Prostate gland (tissue), 2 donors: ENCODE data around the gene OXT. TPM values are rescaled to one million over a fixed set of nuclear protein-coding genes. Genes with fewer than 3 reads are reported as not detected.
A peak's percentile ranks its signal among the peaks of the same experiment; 100 is the strongest.
"Not testable (repeated sequence)": the region's sequence is repeated elsewhere in the genome, so short reads cannot be mapped to it uniquely, and the experiment has no call there.

Source experiments
- DNase-seq: peaks from one replicate; pipeline ENCODE4 v3.0.0-alpha.2; 2019; ENCODE audit warnings: low spot score
- H3K27ac ChIP-seq, 2 donors: fragments of 200-600 bp; sonication (generic); 2 replicates each; pipeline ENCODE4 v1.5.1; 2017 to 2019
- H3K27me3 ChIP-seq: fragments of 200-600 bp; sonication (generic); replicated peaks from 2 replicates; pipeline ENCODE4 v1.5.1; 2019; ENCODE audit not compliant: insufficient read depth
- H3K36me3 ChIP-seq, 2 donors: fragments of 200-600 bp; sonication (generic); 1 replicate in 1 of 2; 2 replicates in 1 of 2; pipeline versions ENCODE4 v1.5.1 to v1.8.1; 2017 to 2019
- H3K4me1 ChIP-seq: fragments of 200-600 bp; sonication (generic); replicated peaks from 2 replicates; pipeline ENCODE4 v1.5.1; 2019
- H3K4me3 ChIP-seq, 2 donors: fragments of 200-600 bp; sonication (generic); 2 replicates each; pipeline ENCODE4 v1.5.1; 2017 to 2019
- H3K9me3 ChIP-seq: fragments of 200-600 bp; sonication (generic); 2 replicates; pipeline ENCODE4 v1.5.1; 2017
- POLR2A ChIP-seq: fragments of 450-650 bp; IDR thresholded peaks from one replicate; pipeline ENCODE4 v1.6.1; 2016; ENCODE audit warnings: antibody characterized with exemption, mild to moderate bottlenecking
- POLR2AphosphoS5 ChIP-seq: sonication (generic); formaldehyde crosslinking; IDR thresholded peaks from one replicate; pipeline ENCODE4 v1.6.1; 2017; ENCODE audit warnings: antibody characterized with exemption
- WGBS: methylation state at CpG from one replicate; pipeline ENCODE4 v1.1.5; 2018; 5-methylcytosine and 5-hydroxymethylcytosine counted together
- intact Hi-C: fragments of 100-400 bp; cut with DNase I; formaldehyde crosslinking; loops from one replicate; pipeline ENCODE4 v1.14.2; 2022
- total RNA-seq, 2 donors: library from RNA; depleted of rRNA; stranded (reverse); fragments of >200 nt; gene quantifications; one replicate each; pipeline ENCODE4 v1.1.0, GENCODE V29; 2016
- TF ChIP-seq, protein P1 (sequence below), 4 experiments: fragments of 200-600 bp in 2 of 4; fragments of 450-650 bp in 2 of 4; sonication (generic) in 2 of 4; IDR thresholded peaks; 1 replicate in 3 of 4; 2 replicates in 1 of 4; pipeline ENCODE4 v1.5.1; 2016 to 2019; ENCODE audit warnings: antibody characterized with exemption in 4 of 4, mild to moderate bottlenecking in 2 of 4, moderate library complexity in 2 of 4

Gene OXT
- total RNA-seq, 2 donors from 2014 or later = 9.8 TPM; not detected in 1

DNA sequence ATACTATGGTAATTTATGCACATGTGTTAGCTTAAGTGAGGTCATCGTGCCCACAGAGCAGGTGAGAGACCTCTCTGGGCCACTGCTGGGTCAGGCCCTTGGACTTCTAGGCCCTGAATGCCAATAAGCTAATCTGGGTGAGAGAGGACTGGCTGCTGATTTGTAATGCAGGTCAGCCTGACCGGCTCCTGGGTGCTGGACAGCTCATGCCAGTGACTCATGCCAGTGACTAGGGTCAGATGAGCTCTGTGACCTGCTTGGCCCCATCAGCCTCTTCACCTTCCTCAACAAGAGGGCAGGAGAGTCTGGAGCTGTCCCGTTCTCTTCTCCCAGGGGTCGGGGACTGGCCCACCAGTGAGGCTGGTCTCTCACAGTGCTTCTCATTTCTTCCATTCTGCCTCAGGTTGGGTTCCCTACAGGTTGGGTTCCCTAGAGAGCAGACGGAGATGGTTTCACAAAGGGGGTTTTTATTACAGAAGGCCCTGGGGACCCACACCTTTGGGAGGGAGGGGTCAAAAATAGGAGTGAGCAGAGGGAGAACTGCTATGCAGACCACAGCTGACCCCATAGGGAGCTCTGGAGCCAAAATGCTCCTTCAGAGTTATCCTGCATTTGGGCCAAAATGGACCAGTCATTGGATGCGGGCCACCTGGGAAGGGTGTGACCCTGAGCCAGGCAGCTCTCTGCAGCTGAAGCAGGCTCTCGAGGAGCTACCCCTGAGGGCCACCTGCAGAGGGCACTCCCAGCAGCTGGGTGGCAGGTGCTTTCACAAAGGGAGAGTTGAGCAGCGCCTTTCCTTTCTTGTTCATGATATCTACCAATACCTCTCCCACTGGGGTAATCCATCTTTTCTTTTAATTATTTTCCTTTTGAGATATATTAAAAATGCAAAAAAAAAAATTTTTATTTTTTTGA lies 2.2 kb upstream of the OXT start:
- WGBS = 87% methylated on average over 8 of the region's 8 CpGs
- Histone ChIP-seq H3K9me3 (no peaks in the 10 kb centered on the region), H3K4me1 (no peaks in the 10 kb centered on the region), H3K27ac (no peak overlapping the region), H3K27me3 (no peaks in the 10 kb centered on the region), H3K4me3 (no peak overlapping the region), H3K36me3 (no peaks in the 10 kb centered on the region)
- DNase-seq = no peak
- TF ChIP-seq, protein P1, sequence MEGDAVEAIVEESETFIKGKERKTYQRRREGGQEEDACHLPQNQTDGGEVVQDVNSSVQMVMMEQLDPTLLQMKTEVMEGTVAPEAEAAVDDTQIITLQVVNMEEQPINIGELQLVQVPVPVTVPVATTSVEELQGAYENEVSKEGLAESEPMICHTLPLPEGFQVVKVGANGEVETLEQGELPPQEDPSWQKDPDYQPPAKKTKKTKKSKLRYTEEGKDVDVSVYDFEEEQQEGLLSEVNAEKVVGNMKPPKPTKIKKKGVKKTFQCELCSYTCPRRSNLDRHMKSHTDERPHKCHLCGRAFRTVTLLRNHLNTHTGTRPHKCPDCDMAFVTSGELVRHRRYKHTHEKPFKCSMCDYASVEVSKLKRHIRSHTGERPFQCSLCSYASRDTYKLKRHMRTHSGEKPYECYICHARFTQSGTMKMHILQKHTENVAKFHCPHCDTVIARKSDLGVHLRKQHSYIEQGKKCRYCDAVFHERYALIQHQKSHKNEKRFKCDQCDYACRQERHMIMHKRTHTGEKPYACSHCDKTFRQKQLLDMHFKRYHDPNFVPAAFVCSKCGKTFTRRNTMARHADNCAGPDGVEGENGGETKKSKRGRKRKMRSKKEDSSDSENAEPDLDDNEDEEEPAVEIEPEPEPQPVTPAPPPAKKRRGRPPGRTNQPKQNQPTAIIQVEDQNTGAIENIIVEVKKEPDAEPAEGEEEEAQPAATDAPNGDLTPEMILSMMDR (IDR thresholded peaks at IDR 0.05) = no peak
- TF ChIP-seq POLR2A (no peak), POLR2AphosphoS5 (no peak)
- intact Hi-C loops = no loop called here

DNA sequence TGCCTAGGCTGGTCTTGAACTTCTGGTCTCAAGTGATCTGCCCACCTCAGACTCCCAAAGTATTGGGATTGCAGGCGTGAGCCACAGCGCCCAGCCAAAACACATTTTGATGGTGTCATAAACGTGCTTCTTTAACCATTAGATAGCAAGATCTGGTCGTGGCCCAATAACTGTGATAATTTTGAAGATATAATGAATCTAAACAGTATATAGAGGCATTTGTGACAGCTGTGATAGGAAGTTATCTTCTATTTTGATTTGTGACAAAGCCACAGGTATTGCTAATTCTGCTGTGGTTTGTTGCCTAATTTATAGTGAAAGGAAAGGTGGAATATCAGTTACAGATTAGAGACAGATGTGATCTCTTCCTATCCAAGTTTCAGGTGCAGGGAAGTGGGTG lies 695 bp upstream of the OXT start:
- WGBS = 98% methylated on average over 4 of the region's 4 CpGs
- DNase-seq = no peak
- Histone ChIP-seq H3K4me3 (no peak overlapping the region), H3K27me3 (no peaks in the 10 kb centered on the region), H3K9me3 (no peaks in the 10 kb centered on the region), H3K27ac (no peak overlapping the region), H3K4me1 (no peaks in the 10 kb centered on the region), H3K36me3 (no peaks in the 10 kb centered on the region)
- intact Hi-C loops = no loop called here
- no peak for TF ChIP-seq POLR2A
- TF ChIP-seq, protein P1 (IDR thresholded peaks at IDR 0.05) = no peak
- TF ChIP-seq POLR2AphosphoS5 = no peak

DNA sequence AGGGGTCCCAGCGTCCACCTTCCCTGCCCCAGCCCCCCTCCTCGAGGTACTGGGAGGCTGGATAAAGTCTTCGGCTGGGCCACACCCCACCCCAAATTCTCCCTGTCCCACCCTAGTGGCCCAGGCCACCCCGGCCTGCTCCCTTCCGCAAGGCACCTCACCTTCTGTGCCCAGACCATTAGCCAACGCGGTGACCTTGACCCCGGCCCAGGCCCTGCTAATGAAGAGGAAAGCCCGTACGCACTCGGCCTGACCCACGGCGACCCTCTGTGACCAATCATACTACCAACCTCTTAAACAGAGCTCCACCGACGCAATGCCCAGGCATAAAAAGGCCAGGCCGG lies 182 bp upstream of the OXT start:
- H3K4me3 ChIP-seq = peak overlapping the region in 1 of 2 donors; percentile 41
- TF ChIP-seq, protein P1 (IDR thresholded peaks at IDR 0.05) = no peak
- TF ChIP-seq POLR2AphosphoS5 (no peak), POLR2A (no peak)

DNA sequence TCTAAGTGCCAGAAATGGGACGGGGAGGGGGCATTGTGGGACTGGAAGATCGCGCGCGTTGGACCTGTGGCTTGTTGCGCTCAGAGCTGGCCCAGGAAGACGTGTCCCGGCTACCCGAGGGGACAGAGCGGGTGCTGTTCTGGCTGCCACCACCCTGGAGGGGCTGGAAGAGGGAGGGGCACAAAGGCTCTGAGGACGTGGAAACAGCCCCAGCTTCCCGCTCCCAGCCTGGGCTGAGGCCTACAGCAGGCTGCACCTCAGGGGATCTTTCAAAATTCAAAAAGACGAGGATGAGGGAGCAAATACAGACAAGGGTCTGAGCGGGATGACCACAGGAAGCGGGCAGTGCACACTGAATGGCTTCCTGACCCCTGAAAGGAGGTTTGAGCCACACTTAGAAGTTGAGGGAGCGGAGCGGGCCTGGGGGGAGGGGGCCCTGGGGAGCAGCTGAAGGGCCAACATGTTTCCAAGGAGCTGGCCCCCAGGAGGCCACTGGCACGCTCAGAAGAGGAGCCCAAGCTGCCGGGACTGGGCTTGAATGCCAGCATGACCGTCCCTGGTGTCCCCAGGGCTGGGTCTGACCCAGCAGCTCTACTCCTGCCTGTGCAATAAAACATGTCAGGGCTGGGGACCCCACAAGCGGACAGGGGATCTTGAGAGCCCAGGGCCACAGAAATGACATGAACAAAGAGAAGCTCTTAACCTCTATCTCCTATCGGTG lies 1.3 kb downstream of the OXT start:
- intact Hi-C loops = no loop called here
- Histone ChIP-seq H3K27ac (no peak overlapping the region), H3K9me3 (no peaks in the 10 kb centered on the region), H3K4me3 (peak overlapping the region in 1 of 2 donors; percentile 41), H3K4me1 (no peaks in the 10 kb centered on the region), H3K36me3 (no peaks in the 10 kb centered on the region), H3K27me3 (no peaks in the 10 kb centered on the region)
- WGBS = 76% methylated on average over 22 of the region's 22 CpGs
- no peak for DNase-seq
- TF ChIP-seq POLR2A = no peak
- no peak for TF ChIP-seq POLR2AphosphoS5
- TF ChIP-seq, protein P1 (IDR thresholded peaks at IDR 0.05) = no peak

More for the DNA sequence above, 182 bp upstream of the OXT start:
- intact Hi-C loops = no loop called here
- WGBS = 87% methylated on average over 16 of the region's 16 CpGs
- H3K27me3 ChIP-seq = no peaks in the 10 kb centered on the region
- no peaks in the 10 kb centered on the region for H3K4me1 ChIP-seq
- no peaks in the 10 kb centered on the region for H3K36me3 ChIP-seq
- H3K27ac ChIP-seq = no peak overlapping the region
- DNase-seq = no peak
- H3K9me3 ChIP-seq = no peaks in the 10 kb centered on the region

DNA sequence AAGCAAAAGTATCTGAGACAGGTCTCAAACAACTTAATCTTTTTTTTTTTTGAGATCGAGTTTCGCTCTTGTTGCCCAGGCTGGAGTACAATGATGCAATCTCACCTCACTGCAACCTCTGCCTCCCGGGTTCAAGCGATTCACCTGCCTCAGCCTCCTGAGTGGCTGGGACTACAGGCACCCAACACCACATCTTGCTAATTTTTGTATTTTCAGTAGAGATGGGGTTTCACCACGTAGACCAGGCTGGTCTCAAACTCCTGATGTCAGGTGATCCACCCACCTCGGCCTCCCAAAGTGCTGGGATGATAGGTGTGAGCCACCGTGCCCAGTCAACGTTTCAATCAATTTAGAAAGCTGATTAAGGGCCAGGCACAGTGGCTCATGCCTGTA lies 1.8 kb downstream of the OXT start:
- H3K27ac ChIP-seq, H3K4me3 ChIP-seq, H3K27me3 ChIP-seq, H3K36me3 ChIP-seq, DNase-seq, intact Hi-C loops, H3K4me1 ChIP-seq, H3K9me3 ChIP-seq: not testable (repeated sequence)
- 86% methylated on average over 8 of the region's 8 CpGs for WGBS
